Mucosa of gallbladder (tissue), 1 donor: ENCODE results near the gene SDCCAG8. TPM values are rescaled to one million over a fixed set of nuclear protein-coding genes. Genes with fewer than 3 reads are reported as not detected.

Experiments used
- DNase-seq: peaks from one replicate; pipeline ENCODE4 v3.0.0-alpha.2; 2020; ENCODE audit warnings: low spot score
- total RNA-seq: library from RNA; stranded (reverse); gene quantifications from one replicate; pipeline ENCODE4 v1.2.1, GENCODE V29; 2021
- donor health status: DM: no; HTN: no; CAD: no.

Gene SDCCAG8
- total RNA-seq, 1 donor from 2014 or later = 46.1 TPM

DNA sequence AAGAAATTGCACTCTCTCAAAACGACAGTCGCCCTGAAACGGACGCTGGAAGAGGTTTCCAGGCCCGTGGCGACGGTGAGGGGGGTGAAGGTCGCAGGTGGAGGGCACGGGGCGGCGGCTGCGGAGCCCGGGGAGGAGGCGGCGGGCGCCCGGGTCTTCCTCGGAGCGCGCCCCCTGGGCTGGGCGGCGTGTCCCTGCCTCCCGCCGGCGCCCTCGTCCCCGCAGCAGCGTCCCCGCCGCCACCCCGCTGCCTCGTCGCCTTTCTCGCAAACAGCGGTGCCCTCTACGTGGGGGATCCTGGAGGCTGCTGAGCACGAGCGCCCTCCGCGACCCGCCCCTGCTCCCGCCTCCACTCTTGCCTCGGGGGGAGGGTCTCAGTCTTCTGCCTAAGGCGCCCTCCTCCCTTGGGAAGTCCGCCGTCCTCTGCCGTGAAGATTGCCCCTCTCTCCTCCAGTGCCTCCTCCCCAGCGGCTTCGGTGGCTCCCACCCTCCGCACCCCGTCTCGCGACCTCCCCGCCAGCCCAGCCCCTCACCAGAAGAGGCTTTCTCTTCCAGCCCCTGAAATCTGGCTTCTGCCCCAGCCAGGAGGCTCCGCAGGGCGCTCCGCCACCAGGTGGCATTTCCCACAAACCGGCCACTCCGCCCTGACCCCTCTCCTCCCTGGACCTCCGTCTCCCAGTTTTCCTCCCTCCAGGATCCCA is 227.4 kb downstream of the SDCCAG8 start:
- DNase-seq = no peak

DNA sequence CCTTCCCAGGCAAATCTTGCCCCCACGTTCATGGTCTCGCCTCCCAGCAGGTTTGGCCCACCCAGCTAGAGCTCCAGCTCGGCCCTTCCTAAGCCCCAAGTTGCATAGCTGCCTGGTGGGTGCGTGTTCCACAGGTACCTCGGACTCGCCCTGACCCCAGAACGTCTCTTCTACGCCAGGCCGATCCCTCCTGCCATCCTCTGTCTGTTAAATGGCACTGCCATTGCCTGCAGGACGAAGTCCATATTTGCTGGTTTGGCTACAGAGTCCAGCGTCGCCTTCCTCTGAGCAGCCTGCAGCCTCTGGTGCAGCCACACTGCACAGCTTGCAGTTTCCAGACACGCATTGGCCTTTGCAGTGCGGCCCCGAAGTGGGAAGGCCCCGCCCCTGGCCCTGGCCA is 228.1 kb downstream of the SDCCAG8 start:
- no peak for DNase-seq

DNA sequence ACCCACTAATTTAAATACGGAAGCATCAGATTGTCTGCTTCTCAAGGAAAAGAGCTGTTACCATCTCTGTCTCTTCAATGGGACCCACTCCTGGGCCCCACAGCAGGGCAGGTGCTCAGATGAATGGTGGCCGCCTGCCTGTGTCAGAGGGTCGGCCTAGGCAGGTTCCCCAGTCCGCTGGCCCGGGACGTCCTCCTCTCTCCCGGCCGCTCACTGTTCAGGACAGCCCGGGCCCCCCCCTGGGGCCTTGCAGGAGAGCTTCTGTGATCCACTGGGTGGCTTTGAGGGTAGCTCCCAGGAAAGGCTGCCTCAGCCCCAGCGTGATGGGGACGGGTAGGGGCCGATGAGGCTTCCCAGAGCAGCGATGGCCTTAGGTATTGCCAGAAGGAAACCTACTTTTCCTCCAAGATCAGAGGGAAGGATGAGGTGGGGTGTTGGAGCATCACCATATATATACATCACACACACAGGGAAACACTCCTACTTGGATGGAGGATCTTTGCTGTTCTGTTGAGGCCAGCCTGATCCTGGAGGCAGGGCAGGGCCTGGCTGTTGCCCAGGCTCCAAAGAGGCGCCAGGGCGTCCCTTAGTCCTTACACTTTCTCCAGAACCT is 231.3 kb downstream of the SDCCAG8 start:
- DNase-seq = no peak

DNA sequence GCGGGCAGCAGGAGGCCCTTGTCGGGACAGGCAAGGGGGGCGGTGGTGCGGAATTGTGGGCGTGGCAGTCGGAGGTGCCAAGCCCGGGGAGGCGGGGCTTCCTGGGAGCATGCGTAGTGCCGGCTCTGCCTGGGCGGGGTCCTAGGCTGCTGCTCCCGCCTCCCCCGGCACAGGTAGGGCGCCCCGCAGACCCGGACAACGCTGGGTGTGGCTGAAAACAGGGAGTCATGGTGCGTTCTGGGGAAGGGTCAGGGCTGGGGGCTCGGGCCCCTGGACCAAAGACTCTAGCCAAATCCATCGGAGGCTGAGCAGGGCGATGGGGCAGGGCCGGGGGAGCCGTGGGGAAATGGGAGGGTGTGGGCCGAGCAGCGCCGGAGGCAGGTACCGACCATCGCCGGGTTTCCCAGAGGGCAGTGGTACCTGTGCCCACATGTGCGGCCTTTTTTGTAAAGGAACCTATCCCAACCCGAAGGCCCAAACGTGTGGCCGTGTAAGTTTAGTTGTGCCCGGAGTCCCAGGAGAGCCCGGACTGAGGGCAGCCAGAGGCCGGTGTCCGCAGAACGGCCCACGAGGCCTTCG is 231.9 kb downstream of the SDCCAG8 start:
- DNase-seq = no peak

DNA sequence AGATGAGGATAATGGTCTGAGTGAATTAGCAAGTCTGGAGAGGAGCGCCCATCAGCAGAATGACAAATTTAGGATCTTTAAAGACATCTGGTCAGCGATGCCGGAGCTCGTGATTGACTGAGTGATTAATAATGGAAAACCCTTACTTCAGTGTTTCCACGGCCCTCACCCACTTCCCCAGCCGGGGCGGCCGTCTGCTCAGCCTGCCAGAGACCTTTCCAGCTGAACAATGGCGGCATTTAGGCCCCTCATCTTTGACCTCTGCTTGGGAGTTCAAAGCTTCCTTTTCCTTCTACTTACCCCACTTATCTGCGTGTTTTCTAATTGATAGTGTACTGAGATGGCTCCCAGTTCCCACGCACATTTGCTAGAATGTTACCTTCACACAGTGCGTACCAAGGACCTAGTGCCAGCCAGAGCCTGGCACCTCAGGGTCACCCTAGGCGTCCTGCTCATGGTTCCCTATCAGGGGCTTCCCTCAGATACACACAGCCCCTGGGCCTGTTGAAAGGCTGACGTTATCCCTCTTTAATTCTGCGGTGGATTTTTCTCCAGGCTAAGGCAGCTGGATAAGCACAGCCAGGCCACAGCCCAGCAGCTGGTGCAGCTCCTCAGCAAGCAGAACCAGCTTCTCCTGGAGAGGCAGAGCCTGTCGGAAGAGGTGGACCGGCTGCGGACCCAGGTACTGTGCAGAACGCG is 232.8 kb downstream of the SDCCAG8 start:
- no peak for DNase-seq

DNA sequence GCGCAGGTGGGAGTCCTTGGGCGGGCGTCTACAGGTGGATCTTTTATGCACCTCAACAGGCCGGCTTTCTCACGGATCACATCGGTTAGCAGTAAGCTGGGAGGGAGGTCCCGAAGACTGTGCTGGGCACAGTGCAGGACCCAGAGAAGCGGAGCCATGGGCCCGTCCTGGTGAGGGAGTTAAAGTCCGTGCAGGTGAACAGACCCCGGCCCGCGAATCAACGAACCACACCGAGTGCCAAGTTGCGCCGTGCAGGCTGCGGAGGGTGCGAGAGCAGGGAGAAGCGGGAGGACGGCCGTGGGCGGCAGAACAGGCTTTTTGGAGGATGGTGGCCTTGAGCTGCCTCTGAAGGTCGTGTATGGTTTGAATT is 233.3 kb downstream of the SDCCAG8 start:
- DNase-seq = no peak

DNA sequence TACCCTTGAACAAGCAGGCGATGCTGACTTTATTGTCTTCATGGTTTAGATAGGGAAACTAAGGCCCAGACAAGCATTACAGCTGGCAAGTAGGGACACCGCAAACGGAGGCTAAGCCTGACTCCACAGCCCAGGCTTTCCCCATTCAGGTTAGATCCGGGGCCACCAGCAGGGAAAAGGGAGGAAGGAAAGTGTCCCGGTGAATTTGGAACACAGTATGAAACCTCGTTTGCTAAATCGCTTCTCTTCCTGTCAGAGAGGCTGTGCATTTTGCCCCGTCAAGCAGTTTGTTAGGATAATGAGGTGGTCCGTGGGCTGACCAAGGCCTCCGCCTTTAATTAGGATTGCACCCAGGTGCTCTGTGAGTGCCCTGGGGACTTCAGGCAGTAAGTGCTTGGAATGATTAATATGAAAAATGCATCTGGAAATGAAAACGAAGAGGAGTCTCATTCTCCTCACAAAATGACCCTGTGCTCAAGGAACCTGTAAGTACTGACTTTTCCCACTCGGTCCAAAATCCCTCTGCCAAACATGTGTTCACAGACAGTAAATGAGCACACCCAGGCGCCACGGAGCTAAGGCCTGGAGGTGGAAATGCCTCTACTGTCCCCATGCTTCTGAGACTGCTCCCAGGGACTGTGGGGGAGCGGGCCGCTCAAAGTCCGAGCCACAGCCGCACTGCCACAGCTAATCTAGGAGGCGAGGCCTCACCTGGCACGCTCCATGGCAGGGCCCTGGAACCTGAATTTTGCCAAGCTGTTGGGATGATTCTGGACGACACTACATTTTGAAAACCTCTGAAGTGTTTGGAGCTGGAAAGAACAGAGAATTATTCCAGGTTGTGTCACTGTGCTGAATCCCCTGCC is 234.1 kb downstream of the SDCCAG8 start:
- no peak for DNase-seq

DNA sequence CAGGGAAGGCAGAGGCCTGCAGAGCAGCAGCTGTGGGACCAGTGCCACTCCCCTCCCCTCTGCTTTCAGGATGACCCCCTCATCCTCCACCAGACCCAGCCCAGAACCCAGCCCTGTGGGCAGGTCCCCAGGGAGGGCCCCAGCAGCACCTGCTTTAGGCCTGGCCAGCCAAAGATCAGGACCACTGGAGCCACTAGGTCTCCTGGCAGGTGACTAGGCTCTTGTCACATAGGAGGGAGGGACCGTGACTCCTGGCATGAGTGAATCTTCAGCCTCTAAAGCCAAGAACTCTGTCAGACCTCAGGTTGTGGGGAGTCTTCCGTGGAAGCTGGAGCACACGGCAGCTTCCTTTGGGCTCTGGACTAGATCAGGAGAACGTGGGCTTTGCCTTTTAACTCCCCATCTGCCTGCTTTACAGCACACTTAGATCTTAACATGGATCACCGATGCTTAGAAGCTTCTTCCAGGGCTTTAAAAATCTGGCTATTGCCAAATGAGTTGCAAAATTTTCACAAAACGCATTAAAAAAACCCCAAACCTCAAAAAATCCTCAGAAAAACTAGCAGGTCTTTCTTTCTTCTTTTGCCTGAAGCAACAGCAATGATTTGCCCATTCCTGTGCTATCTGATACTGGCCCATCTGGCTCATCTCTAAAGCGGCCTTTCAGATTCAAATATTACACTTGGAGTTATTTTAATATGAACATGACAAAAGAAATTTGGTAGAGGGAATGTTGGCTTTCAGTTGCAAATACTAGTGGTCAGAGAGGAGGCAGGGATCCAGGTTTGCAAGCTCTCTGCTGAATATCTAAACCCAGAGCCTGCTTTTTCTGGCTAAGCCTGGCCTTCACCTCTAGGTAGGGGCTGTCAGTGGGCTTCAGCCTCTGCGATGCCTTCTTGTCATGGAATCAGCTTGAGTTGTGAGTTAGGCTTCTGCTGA is 235.2 kb downstream of the SDCCAG8 start:
- DNase-seq = peak; percentile 43

DNA sequence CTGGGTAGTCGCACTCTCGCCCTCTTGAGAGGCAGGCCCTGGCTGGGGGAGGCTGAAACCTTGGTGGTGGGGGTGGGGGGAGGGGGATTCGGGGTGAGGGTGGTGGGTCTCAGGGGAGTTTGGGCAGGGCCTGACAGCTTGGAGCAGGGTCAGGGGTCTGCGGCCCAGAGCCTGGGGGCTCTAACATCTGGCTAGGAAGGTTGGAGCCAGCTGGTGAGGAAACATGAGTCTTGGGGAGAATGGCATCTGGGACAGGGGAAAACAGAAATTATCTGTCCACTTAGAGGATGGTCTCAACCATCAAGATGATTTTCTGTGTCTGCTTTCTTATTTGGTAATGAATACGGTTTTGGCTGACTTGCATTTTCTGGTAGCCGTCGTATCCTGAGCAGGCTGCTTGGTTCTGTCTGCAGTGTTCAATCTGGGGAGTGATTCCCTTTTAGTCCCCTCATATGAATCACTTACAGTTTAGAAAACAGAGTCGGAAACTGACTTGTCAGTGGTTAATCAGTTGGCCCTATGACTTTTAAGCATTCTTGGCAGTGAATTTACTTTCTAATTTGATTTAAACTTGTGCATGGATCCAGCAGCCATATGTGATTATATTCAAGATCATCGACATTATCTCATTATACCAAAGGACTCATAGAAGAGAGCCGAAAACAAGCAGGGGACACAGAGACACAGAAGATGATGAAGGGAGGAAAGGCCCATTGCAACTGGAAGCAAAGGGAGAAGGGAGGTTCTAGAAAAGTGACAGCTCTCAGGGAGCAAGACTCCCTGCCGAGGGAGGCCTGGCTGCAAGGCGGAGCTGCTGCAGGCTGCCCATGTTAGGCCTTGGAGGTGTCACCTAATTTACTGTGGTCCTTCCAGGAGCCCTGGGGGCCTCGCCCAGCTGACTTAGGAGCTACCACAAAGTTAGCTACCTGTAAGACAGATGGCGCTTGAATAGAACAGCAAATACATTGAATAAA is 237.6 kb downstream of the SDCCAG8 start:
- no peak for DNase-seq

DNA sequence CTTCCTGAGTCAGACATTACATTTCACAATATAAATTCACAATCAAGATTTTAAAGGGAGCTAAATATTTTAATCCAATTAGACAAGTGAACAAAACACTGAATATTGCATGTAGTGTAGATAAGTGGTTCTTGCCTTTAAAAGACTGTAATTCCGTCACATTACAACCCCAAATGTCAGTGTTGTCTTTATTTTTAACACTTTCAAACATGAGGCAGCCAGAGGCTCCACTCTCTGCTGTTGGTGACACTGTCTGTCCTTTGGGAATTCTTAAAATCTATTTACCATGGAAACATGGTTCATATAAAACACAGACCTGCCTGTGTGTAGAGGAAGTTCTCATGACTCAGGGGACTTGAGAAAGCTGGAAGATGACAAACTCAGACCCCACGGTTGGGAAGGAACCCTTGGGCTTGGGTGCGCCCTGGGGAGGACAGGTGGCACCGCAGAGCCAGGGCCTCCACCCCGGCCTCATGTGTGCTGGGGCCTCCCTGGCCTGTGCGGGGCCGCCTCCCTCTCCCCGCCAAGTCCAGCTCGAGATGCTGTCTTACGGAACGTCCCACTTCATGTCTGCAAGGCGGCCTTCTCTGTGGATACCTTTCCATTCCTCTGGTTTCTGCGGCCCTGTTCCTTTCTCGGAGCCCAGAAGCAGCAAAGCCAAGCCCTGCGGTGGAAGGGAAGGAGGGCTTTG is 239.0 kb downstream of the SDCCAG8 start:
- no peak for DNase-seq

DNA sequence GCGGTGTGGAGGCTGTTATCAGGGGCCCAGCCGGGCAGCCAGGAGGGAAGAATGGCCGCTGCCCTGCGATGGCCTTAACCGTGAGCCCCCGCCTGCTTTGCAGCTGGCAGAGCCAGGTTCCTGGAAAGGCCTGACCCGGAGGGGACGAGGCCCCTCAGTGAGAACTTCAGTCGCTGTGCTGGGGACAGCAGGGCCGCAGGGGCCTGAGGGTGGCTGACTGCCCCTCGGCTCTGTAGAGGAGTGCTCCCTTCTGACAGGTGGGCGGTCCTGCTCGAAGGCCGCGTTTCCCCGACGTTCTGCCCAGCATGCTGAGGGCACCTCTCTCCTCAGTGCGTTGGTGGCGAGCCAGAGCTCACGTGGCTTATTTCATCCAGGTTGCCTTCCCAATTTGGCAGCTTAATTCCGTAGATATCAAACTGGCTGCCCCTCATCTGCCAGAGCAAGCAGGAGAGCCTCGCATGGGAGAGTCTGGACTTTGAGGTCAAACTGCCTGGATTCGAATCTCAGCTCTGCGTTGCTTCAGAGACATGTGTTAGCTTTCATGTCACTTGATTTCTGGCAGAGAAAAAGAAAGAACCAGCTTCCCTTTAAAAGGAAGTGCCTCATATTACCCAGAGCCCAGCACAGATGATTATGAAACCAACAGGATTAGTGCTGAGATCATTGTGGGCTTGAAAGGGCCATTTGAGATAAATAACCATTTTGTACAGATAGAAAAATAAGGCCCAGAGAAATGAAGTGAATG is 239.8 kb downstream of the SDCCAG8 start:
- DNase-seq = peak; percentile 22

DNA sequence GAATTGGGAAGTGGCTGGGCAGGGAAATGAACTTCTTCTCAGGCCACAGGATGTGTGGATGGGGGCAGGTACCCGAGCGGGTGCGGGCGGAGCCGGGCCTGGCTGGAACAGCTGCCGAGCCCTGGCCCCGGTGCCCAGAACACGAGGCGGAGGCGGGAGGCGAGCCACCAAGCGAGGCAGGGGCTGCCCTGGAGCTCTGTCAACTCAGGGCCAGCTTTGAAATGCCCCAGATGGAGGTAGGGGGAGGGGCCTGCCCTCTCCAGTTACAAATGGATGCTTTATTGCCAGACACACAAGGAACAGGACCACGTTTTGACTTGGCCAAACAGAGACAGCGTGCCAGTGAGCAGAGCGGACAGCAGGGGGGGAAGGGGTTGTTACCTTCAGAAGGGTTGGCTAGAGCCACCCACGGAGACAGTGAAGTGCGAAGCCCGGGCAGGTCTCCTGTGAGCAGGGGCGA is 240.4 kb downstream of the SDCCAG8 start:
- peak; percentile 33 for DNase-seq

DNA sequence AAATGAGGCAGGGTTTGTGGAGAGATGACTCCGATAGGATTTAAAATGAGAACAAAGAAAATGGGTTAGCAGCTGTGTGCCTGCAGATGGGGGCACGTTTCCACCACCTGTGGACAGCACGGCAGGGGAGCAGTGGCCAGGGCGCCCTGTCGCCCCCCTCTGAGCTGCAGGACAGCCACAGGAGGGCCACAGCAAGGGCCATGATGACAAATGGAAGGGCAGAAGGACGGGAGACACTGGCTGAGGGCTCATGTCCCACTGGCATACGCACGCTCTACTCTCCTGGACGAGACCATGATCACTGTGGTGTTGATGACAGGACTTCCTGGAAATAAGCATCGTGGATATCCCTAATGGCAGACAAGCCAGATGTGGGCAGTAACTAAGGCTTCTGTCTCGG is 241.0 kb downstream of the SDCCAG8 start:
- no peak for DNase-seq

DNA sequence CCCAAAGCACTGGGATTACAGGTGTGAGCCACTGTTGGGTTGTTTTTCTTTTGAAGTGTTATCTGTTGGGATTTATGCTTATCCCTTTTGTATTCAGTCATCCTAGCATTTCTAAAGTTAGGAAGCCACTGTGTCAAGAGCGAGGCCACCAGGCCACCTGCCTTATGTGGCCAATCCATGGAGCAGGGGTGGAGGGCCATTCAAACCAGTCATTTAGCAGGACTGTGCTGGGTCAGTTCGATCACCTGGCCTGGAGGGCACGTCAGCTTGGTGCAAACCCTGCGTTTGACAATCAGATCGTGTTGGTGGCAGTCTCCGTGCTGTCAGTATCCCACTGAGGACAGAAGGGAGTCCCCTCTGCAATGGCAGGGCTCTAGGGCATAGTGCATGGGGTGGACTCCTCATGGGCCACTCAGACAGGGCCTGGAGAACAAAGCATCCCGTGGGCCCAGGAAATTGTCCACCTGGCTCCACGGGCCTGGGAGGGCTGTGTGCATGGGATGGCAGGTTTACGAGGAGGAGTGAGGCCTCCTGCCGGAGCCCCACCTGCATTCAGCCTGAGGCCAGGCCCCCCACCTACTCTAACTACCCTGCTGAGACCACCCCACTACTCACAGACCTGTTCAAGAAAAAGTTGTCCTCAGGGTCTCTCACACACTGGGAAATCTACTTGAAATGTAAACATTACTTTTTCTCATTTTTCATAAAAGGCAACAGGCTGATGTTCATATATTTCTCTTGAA is 242.3 kb downstream of the SDCCAG8 start:
- DNase-seq = no peak

DNA sequence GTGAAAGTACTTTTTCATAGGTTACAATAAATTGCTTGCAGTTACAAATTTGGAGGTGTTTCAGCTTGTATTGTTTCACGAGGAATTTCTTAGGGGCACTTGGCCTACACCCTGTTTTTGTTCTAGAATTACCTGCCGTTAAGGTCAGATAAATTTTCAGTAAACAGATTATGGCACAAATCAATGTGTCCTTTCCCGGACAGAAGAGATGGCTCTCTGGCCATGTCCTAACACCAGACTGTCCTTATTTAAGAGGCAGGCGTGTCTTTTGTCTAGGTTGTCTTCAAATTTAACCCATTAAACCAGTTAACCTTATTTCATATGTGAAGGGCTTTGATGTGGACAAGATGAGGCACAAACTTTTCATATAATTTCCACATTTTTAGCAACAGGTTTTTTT is 243.4 kb downstream of the SDCCAG8 start:
- no peak for DNase-seq

DNA sequence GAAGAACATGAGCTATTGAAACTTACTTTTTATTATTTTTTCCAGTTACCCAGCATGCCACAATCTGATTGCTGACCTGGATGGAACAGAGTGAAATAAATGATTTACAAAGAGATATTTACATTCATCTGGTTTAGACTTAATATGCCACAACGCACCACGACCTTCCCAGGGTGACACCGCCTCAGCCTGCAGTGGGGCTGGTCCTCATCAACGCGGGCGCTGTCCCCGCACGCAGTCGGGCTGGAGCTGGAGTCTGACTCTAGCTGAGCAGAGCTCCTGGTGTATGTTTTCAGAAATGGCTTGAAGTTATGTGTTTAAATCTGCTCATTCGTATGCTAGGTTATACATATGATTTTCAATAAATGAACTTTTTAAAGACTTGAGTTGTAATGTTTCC is 243.9 kb downstream of the SDCCAG8 start:
- DNase-seq = no peak

DNA sequence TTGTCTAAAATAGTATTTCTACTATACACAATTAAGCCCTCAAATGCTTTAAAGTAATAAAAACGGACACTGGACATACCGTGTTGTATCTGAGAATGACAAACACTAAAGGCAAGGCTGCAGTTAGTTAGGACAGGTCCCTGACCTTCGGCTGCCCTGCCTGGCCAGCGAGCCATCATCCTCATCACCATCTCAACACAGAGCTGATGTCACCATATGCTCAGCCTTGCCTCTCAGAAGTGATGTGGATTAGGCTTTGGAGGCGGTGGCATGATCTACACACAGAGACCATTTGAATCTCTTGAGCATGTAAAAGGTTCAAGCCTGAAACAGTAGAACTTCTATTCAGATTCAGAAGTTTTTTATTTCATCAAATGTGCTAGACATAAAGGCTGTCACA is 244.7 kb downstream of the SDCCAG8 start:
- no peak for DNase-seq
